Urinary bladder (tissue), 4 donors: Measurements from ENCODE around the gene FAM184A. TPM values are rescaled to one million over a fixed set of nuclear protein-coding genes. Genes with fewer than 3 reads are reported as not detected.
A peak's percentile ranks its signal among the peaks of the same experiment; 100 is the strongest.

ENCODE experiments used
- DNase-seq: peaks from one replicate; pipeline ENCODE4 v3.0.0-alpha.2; 2015; ENCODE audit errors: extremely low spot score
- H3K27ac ChIP-seq: one replicate; pipeline ENCODE4 v1.5.1; 2013; ENCODE audit warnings: low read depth, mild to moderate bottlenecking, moderate library complexity
- H3K36me3 ChIP-seq: one replicate; pipeline ENCODE4 v1.6.1; 2013; ENCODE audit warnings: mild to moderate bottlenecking, moderate library complexity; ENCODE audit not compliant: insufficient read depth
- H3K4me1 ChIP-seq: one replicate; pipeline ENCODE4 v1.6.1; 2013; ENCODE audit warnings: mild to moderate bottlenecking, moderate library complexity; ENCODE audit not compliant: insufficient read depth
- H3K4me3 ChIP-seq: one replicate; pipeline ENCODE4 v1.5.1; 2013; ENCODE audit warnings: low read depth, low read length
- WGBS: extraction: QIAGEN DNeasy Blood & Tissue Kit; methylation state at CpG from one replicate; pipeline ENCODE4 v1.1.7; 2013; 5-methylcytosine and 5-hydroxymethylcytosine counted together
- polyA plus RNA-seq: library from polyadenylated mRNA; stranded (reverse); fragments of 200-250 nt; gene quantifications from one replicate; pipeline ENCODE4 v1.2.3, GENCODE V29; 2013
- total RNA-seq: library from RNA; depleted of rRNA; stranded (reverse); fragments of >200 nt; gene quantifications from one replicate; pipeline ENCODE4 v1.2.3, GENCODE V29; 2014
- donor health status: healthy with polysubstance abuse.
- donor health status: healthy.

FAM184A gene
- total and polyA plus RNA-seq, 2 donors: 2.3 to 12.1 TPM

DNA sequence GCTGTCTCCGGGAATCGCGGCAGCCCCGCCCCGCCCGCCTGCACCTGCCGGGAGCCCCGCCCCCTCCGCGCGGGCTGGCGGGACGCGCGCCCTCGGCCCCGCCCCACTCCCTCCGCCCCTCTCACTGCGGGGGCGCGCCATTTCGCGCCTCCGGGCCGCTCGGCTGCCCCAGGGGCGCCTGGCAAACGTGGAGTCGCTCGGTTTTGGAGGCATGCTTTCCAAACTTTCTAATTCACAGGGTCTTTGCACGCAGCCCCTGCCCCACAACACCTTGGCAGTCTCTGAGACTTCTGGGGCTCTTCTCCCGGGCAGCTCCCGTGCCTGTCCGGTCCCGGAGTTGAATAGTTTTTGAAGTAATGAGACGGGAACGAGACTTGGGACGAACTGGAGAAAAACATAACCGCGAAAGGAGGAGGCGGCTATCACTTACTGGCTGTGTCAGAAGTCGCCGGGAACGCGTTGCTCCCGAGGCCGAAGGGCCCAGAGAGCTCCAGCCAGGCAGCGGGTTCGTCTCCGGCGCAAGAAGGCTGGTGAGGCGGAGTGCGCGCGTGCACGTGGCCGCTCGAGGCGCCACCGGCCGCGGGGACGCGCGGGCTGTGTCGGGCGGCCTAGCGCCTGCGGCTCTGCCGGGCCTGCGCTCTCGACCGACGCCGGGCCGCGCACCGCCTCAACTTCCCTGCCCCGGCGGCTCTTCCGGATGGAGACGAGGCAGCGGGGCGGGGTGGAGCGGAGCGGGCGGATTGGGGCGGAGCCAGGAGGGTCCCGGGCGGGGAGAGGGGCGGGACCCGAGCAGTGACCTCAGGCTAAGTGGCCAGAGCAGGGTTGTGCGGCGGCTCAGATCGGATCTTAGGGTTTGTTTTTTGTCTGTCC lies 143.8 kb downstream of the FAM184A start, which contains the start of gene MCM9:
TSS of gene MCM9 (minus strand) at position 699 of the 870 bp plus-strand sequence. CDS start 3,436 bp downstream, outside the sequence.
- peak within 1 kb of the TSS; percentile 71 for H3K27ac ChIP-seq
- DNase-seq: peak; percentile 55
- under 1% methylated on average over 95 of the region's 95 CpGs for WGBS
- H3K36me3 ChIP-seq: no peaks in the 10 kb centered on the region
- no peaks in the 10 kb centered on the region for H3K4me1 ChIP-seq
- H3K4me3 ChIP-seq: peak within 1 kb of the TSS; percentile 49

GRCh38 chr6:118933855-118934460 lies 144.5 kb downstream of the FAM184A start:
- Histone ChIP-seq H3K4me1 (no peaks in the 10 kb centered on the region), H3K36me3 (no peaks in the 10 kb centered on the region), H3K27ac (no peak overlapping the region), H3K4me3 (peak overlapping the region; percentile 49)
- no peak for DNase-seq
- 28% methylated on average over 8 of the region's 8 CpGs for WGBS

DNA sequence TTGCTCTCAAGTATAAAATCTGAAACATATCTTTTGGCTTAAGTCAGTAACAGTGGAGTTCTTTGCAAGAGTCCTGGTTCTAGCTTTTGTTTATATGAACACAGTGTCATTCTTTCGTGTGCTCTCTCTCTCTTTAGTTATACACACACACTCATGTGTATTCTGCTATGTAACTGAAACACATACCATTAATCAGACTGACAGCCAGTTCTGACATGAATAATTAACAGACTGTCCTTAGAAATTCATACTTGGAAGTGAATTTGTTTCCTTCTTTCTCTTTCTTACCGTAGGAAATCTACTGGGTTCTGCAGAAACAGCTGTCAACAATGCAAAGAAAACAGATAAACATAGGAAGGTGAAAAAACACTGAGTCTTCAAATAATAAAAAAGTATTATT lies 146.0 kb downstream of the FAM184A start:
- H3K36me3 ChIP-seq: no peaks in the 10 kb centered on the region
- WGBS: 66% methylated on average over 2 of the region's 2 CpGs
- no peak overlapping the region for H3K4me3 ChIP-seq

GRCh38 chr6:118931436-118931835 lies 147.0 kb downstream of the FAM184A start:
- no peak overlapping the region for H3K27ac ChIP-seq
- H3K4me3 ChIP-seq: no peak overlapping the region
- no peaks in the 10 kb centered on the region for H3K4me1 ChIP-seq
- no peaks in the 10 kb centered on the region for H3K36me3 ChIP-seq
- 96% methylated on average over 5 of the region's 5 CpGs for WGBS
- DNase-seq: no peak

More for the DNA sequence above, 146.0 kb downstream of the FAM184A start:
- DNase-seq: no peak
- no peaks in the 10 kb centered on the region for H3K4me1 ChIP-seq
- no peak overlapping the region for H3K27ac ChIP-seq

GRCh38 chr6:118930680-118931079 lies 147.8 kb downstream of the FAM184A start:
- Histone ChIP-seq H3K4me1 (no peaks in the 10 kb centered on the region), H3K27ac (no peak overlapping the region), H3K4me3 (no peak overlapping the region), H3K36me3 (no peaks in the 10 kb centered on the region)
- DNase-seq: no peak
- 97% methylated on average over 3 of the region's 3 CpGs for WGBS

GRCh38 chr6:118923035-118923434 lies 155.4 kb downstream of the FAM184A start:
- no peak for DNase-seq
- WGBS: 95% methylated on average over 3 of the region's 3 CpGs
- peaks cover 4% of the 10 kb centered on the region for H3K36me3 ChIP-seq
- H3K27ac ChIP-seq: no peak overlapping the region
- no peaks in the 10 kb centered on the region for H3K4me1 ChIP-seq
- H3K4me3 ChIP-seq: no peak overlapping the region

- no peak overlapping the region for H3K4me3 ChIP-seq
- no peak overlapping the region for H3K27ac ChIP-seq
- 100% methylated on average over 1 of the region's 1 CpG for WGBS
- H3K4me1 ChIP-seq: no peaks in the 10 kb centered on the region
- peaks cover 5% of the 10 kb centered on the region for H3K36me3 ChIP-seq
- DNase-seq: no peak
Measured at GRCh38 chr6:118921084-118921483, 157.4 kb downstream of the FAM184A start.

- Histone ChIP-seq H3K4me1 (no peaks in the 10 kb centered on the region), H3K36me3 (peaks cover 6% of the 10 kb centered on the region), H3K4me3 (no peak overlapping the region), H3K27ac (no peak overlapping the region)
- DNase-seq: no peak
- 73% methylated on average over 2 of the region's 2 CpGs for WGBS
Measured at GRCh38 chr6:118918329-118918725, 160.1 kb downstream of the FAM184A start.

DNA sequence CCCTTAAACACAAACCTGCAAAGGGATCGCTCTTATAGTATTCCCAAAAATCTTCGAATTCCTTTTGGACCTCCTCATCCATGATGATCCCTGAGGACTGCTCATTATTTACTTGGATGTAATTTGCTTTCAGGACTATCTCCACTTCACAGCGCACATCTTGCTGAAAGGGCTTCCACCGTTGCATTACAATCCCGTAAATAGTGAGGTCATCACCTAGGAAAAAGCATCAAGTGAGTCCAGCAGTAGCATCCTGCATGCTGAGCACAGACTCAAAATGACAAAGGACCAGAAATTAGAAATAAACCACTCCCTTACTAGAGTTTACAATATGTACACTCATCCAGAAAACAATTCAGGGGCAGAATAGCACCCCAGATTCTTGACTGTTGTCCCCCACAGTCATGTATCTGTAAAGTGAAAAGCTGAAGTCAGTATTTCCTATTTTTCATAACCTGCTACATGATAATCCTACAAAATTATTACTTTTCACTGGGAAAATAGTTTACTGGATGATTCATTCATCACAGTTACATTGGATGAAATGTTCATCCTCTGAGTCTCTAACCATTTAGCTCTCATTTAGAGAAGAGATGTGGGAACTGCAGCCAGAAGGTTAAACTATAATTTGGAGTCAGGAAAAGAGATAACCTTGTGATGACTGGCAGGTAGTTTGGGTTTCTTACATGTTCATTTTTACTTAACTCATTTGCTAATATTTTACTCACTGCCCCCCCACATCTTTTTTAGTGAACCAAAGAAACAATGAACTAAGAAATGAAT lies 160.7 kb downstream of the FAM184A start:
- WGBS: 81% methylated on average over 5 of the region's 5 CpGs
- H3K36me3 ChIP-seq: peaks cover 6% of the 10 kb centered on the region
- no peaks in the 10 kb centered on the region for H3K4me1 ChIP-seq
- H3K4me3 ChIP-seq: no peak overlapping the region
- H3K27ac ChIP-seq: no peak overlapping the region
- DNase-seq: no peak

DNA sequence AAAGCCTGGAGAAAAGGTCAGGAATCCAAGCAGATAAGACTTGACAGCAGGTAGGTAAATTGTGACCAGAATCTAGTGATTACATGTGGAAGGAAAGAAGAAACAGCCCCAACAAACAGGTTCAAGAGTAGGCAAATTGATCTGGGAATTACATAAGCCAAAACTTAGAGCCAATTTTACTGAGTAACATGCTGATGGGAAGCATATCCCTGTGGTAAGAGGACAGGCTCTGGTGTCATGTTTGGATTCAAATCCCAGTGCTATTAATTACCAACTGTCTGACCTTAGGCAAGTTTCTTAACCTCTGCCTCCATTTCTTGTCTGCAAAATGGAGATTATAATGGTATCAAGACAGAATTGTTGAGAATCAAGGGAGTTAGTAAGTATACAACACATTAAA lies 163.9 kb downstream of the FAM184A start:
- Histone ChIP-seq H3K4me1 (no peaks in the 10 kb centered on the region), H3K36me3 (peaks cover 6% of the 10 kb centered on the region), H3K27ac (no peak overlapping the region), H3K4me3 (no peak overlapping the region)
- no peak for DNase-seq

- Histone ChIP-seq H3K4me1 (no peaks in the 10 kb centered on the region), H3K27ac (no peak overlapping the region), H3K4me3 (no peak overlapping the region), H3K36me3 (peaks cover 6% of the 10 kb centered on the region)
- WGBS: 78% methylated on average over 2 of the region's 2 CpGs
- DNase-seq: no peak
Measured at GRCh38 chr6:118913161-118913560, 165.3 kb downstream of the FAM184A start.

DNA sequence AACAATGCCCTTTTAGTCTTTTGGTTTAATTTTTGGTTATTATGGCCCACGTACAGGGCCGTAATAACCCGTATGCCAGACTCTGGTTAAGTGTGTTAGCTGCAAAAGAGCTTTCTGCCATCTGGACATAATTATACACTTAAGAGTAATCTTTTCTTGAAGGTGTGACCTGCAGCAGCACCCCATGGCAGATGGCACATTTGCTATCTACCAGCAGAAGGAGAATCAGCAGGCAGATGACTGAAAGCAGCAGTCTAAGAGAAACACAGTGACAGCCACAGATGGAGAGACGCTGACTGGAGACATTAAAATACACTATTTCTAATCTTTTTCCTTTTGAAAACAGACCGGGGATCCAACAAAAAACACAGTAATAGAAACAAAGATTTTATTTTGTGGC lies 165.8 kb downstream of the FAM184A start:
- H3K4me3 ChIP-seq: no peak overlapping the region
- no peak overlapping the region for H3K27ac ChIP-seq
- H3K4me1 ChIP-seq: no peaks in the 10 kb centered on the region
- H3K36me3 ChIP-seq: peaks cover 5% of the 10 kb centered on the region
- no peak for DNase-seq
- WGBS: 73% methylated on average over 5 of the region's 5 CpGs
